Femur (tissue), 1 donor: ENCODE data around the gene ATP8B3.
"Not testable (repeated sequence)": the region's sequence is repeated elsewhere in the genome, so short reads cannot be mapped to it uniquely, and the experiment has no call there.

Experiments used
- DNase-seq: peaks from one replicate; pipeline ENCODE4 v3.0.0-alpha.2; 2017

Gene ATP8B3

DNA sequence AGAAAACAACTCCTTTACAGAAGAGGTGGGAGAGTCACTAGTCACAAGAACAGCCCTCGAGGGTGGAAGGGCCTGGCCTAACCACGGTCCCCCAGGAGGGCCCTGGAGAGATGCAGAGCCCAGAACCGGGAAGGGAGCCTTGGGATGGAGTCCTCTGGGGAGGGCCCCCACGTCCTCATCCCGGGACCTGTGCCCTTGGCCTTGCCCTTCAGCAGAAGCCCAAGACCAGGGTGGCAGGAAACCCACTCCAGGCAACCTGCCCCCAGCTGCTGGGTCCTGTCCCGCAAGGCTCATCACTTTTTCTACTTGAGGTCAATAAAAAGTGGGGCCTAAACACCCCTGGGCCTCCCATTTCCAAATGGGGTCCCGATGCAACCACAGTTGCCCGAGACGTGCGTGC, 2.3 kb upstream of the ATP8B3 start:
- no peak for DNase-seq

DNA sequence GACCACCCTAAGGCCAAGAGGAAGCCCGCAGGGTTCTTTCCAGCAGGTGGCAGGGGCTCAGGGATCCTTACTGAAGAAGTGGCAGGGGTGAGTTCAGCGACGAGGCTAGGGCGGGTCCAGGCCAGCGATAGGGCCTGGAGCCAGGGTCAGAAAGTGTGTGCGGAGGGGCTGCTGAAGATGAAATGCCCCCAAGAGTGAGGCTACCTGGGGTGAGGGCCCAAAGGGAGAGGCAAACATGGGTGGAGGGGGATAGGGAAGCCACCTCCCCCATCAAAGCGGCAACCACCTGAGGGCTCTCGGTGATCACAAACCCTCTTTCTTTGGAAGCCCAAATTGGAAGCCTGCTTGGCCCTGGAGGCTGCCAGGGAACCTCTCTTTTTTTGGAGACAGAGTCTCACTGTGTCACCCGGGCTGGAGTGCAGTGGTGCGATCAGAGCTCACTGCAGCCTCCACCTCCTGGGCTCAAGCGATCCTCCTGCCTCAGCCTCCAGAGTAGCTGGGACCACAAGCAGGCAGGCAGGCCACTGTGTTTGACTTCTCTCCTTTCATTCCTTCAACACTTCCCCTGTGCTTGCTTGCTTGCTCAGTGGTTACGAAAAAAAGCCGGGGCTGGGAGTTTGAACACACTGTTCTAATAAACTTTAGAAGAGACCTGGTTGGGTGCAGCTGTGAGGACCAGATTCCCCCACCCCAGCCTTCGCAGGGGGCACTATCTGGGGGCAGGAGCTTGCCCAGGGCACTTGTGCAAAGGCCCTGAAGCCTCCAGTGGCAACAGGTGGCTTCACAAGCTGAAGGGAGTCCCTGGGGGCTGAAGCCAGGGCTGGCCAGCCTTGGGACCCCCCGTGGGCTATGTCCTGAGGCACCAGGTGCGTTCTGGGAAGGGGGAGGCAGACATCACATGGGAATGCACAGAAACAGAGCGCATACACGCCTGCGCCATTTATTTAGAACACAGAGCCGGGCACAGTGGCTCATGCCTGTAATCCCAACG, 1.4 kb upstream of the ATP8B3 start:
- no peak for DNase-seq

- peak; percentile 92 for DNase-seq
Observed at GRCh38 chr19:1812426-1813191, 533 bp upstream of the ATP8B3 start.

DNA sequence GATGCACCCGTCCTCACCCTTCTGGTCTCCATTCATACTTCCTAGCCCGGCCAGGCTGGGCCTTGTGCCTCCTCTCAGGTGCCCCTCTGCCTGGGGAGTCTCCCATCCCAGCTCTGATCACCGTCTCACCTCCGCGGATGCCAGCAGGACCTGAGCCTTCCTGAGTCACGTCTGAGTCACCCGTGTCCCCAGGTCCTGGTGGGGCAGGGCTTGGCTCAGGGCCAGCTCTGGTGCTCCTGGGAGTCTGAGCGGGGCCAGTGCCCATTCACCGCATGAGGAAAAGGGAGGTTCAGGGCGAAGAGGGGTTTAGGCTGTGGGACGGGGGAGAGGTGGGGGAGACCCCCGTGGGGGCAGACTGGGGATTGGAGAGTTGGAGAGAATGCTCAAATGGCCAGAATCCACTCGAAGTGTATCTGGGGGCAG, 593 bp downstream of the ATP8B3 start:
- peak; percentile 51 for DNase-seq

- DNase-seq = peak; percentile 23
Observed at GRCh38 chr19:1810439-1811160, 1.5 kb downstream of the ATP8B3 start.

DNA sequence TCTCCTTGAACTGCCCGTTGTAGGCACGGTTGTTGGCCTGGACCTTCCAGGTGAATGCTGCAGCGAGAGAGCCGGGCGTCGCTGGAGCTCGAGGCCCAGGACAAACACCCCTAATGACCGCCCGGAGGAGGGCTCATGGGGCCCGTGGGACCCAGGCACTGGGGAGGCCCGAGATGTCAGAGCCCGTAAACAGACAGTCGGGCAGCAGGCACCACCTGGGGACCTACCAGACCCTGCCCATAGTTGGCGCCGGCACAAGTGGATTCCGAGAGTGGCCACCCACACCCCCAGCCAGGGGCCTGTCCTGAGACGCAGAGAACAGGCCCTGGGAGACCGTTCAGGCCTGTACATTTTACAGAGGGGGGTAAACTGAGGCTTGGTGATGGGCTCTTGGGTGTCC, 2.4 kb downstream of the ATP8B3 start:
- no peak for DNase-seq

DNA sequence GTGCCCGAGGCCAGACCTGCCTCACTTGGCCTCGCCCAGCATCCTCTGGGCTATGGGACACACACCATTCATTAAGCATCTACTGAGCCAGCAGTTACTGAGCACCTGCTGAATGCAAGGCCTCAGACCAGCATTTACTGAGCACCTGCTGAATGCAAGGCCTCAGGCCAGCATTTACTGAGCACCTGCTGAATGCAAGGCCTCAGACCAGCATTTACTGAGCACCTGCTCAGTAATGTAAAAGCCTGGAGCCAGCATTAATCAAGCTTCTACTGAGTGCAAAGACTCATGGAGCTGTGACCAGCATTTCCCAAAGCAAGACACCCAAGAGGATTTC, 3.7 kb downstream of the ATP8B3 start:
- no peak for DNase-seq

- no peak for DNase-seq
Observed at GRCh38 chr19:1807695-1808394, 4.2 kb downstream of the ATP8B3 start.

- DNase-seq = no peak
Observed at GRCh38 chr19:1807030-1807694, 4.9 kb downstream of the ATP8B3 start.

- no peak for DNase-seq
Observed at GRCh38 chr19:1806184-1807029, 5.7 kb downstream of the ATP8B3 start.

- DNase-seq = no peak
Observed at GRCh38 chr19:1805401-1806183, 6.5 kb downstream of the ATP8B3 start.

GRCh38 chr19:1804858-1805257, 7.2 kb downstream of the ATP8B3 start:
- DNase-seq = no peak

DNA sequence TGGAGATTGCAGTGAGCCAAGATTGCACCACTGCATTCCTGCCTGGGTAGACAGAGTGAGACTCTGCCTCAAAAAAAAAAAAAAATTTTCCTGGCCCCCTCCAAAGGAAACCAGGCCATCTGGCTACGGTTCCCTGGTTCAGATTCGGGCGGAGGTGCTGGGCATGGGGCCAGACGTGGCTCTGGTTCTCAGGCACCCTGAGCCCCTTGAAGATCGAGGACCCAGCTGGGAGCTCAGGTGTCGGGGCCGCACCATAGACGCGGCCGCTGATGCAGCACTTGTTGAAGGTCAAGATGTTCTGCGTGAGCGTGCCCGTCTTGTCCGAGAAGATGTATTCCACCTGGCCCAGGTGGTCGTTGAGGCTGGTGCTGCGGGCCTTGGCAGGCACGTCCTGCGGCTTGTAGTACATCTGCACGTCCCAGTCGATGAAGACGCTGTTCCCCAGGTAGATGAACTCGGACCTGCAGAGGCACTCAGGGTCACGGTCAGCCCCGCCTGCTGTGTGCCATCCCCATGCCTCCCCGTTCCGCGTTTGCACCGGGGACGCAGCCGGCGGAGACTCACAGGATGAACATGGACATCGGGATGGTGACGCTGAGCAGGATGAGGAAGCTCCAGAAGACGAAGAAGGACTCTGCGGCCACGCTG, 12.3 kb downstream of the ATP8B3 start:
- no peak for DNase-seq

DNA sequence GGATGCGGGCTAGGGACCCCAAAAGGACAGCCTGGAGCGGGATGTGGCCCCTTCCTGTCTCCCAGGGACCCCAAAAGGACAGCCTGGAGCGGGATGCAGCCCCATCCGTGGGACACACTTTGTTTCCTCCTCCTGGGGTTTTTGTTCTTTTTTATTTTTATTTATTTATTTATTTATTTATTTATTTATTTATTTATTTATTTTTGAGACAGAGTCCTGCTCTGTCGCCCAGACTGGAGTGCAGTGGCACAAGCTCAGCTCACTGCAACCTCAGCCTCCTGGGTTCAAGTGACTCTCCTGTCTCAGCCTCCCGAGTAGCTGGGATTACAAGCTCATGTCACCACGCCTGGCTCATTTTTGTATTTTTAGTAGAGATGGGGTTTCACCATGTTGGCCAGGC, 14.8 kb downstream of the ATP8B3 start:
- DNase-seq = not testable (repeated sequence)

GRCh38 chr19:1796395-1797142, 15.5 kb downstream of the ATP8B3 start:
- DNase-seq = no peak

- DNase-seq = no peak
Observed at GRCh38 chr19:1794424-1795172, 17.5 kb downstream of the ATP8B3 start.

DNA sequence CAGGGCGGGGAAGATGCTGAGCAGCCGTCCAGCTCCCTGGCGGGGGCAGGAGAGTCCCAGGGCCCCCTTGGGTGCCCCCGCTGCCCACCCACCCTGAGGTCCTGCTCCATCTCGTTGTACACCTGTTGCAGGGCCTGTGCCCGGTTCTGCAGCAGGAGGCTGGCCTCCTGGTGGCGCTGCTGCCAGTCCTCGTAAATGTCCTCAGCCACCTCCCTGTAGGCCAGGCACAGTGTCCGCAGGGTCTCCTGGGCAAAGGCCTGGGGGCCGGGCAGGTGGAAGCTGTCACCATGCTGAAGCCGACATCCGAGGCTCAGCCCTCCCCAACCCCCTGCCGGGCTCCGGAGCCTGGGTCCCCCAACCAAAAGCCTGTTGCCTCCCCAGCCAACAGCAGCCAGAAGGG, 20.2 kb downstream of the ATP8B3 start:
- DNase-seq = no peak
